HepG2 (cell line): ENCODE data around the gene FIBCD1. TPM values are rescaled to one million over a fixed set of nuclear protein-coding genes. Genes with fewer than 3 reads are reported as not detected.

Source experiments
- ATAC-seq: fragments of 200-7000 bp; cut with Tn5 transposase; 3 replicates; pipeline ENCODE4 v1.9.1; 2020; ENCODE audit warnings: mild to moderate bottlenecking, moderate library complexity
- BruUV-seq: library from RNA; stranded (reverse); fragments of 400-500 nt; replicated peaks from 2 replicates; lab custom pipeline; 2021; lab: Mats Ljungman, UMichigan
- CTCF ChIA-PET: fragments of 300-600 bp; formaldehyde crosslinking; extraction: SDS; loops from one replicate; lab custom pipeline; 2021; ENCODE audit warnings: low total read pairs, inconsistent platforms, low intra/inter-chr PET ratio; lab: Yijun Ruan, JAX
- POLR2A ChIA-PET: fragments of 350-600 bp; sonication (Branson Sonifier 250); formaldehyde crosslinking; loops from one replicate; lab custom pipeline; 2020; ENCODE audit warnings: antibody characterized with exemption, inconsistent platforms; lab: Yijun Ruan, JAX
- DNase-seq: peaks from one replicate; pipeline ENCODE4 v3.0.0-alpha.2; 2015; ENCODE audit warnings: low spot score
- FAIRE-seq: peaks from 3 replicates; lab custom pipeline; 2011; peaks lifted over from hg19 to GRCh38; lab: Jason Lieb, UNC
- H2AFZ ChIP-seq: one replicate; pipeline ENCODE4 v1.6.1; 2011; ENCODE audit warnings: low read length, inconsistent platforms
- H3K27ac ChIP-seq: fragments of 300-600 bp; 3 replicates; pipeline ENCODE4 v1.8.0; 2011; ENCODE audit warnings: mixed run types, mild to moderate bottlenecking, mixed read lengths, low read length, inconsistent platforms; ENCODE audit not compliant: insufficient read depth; ENCODE audit errors: extremely low read length
- H3K27me3 ChIP-seq, 2 experiments: fragments of 200-600 bp in 1 of 2; 2 replicates in 1 of 2; 3 replicates in 1 of 2; pipeline versions ENCODE4 v1.6.0 to v1.8.0; 2011; ENCODE audit warnings: low read length in 2 of 2, mild to moderate bottlenecking in 2 of 2, moderate library complexity in 2 of 2, inconsistent platforms in 1 of 2; ENCODE audit not compliant: insufficient read depth in 2 of 2, control insufficient read depth in 1 of 2
- H3K36me3 ChIP-seq, 2 experiments: fragments of 200-600 bp in 1 of 2; replicated peaks in 1 of 2; 2 replicates in 1 of 2; 3 replicates in 1 of 2; pipeline versions ENCODE4 v1.5.1 to v1.8.0; 2011; ENCODE audit warnings: low read length in 2 of 2, inconsistent platforms in 1 of 2; ENCODE audit not compliant: insufficient read depth in 2 of 2, control insufficient read depth in 1 of 2
- H3K4me1 ChIP-seq: 2 replicates; pipeline ENCODE4 v1.5.1; 2012; ENCODE audit warnings: low read length, inconsistent platforms; ENCODE audit not compliant: insufficient read depth
- H3K4me2 ChIP-seq: 2 replicates; pipeline ENCODE4 v1.6.0; 2011; ENCODE audit warnings: low read depth, low read length, inconsistent platforms
- H3K4me3 ChIP-seq, 3 experiments: fragments of 200-600 bp in 1 of 3; sonication (generic), shearing (Covaris generic) in 1 of 3; replicated peaks in 1 of 3; 2 replicates each; pipeline ENCODE4 v1.5.1; 2011 to 2016; ENCODE audit warnings: low read length in 3 of 3, inconsistent platforms in 2 of 3, low read depth in 2 of 3, mild to moderate bottlenecking in 2 of 3, control low read depth in 1 of 3, mixed read lengths in 1 of 3; ENCODE audit not compliant: insufficient read depth in 1 of 3
- H3K79me2 ChIP-seq: one replicate; pipeline ENCODE4 v1.6.1; 2011; ENCODE audit warnings: low read length, inconsistent platforms; ENCODE audit not compliant: insufficient read depth
- H3K9ac ChIP-seq: 2 replicates; pipeline ENCODE4 v1.6.0; 2011; ENCODE audit warnings: mild to moderate bottlenecking, low read depth, low read length, inconsistent platforms; ENCODE audit not compliant: insufficient read depth
- H3K9me3 ChIP-seq: 2 replicates; pipeline ENCODE4 v1.5.1; 2012; ENCODE audit warnings: mild to moderate bottlenecking, low read length
- H4K20me1 ChIP-seq: 2 replicates; pipeline ENCODE4 v1.6.0; 2011; ENCODE audit warnings: inconsistent platforms, mild to moderate bottlenecking, low read length, moderate library complexity; ENCODE audit not compliant: insufficient read depth
- ETV6 ChIP-seq: sonication (generic); formaldehyde crosslinking; conservative IDR thresholded peaks from 2 replicates; pipeline ENCODE4 v1.4.0; 2020; ENCODE audit warnings: missing genetic modification reagents
- ISX ChIP-seq: sonication (generic); formaldehyde crosslinking; conservative IDR thresholded peaks from 2 replicates; pipeline ENCODE4 v1.5.0; 2020; ENCODE audit warnings: missing genetic modification reagents
- KLF11 ChIP-seq: IDR thresholded peaks from 2 replicates; pipeline ENCODE4 v1.6.1; 2016; ENCODE audit warnings: missing compliant biosample characterization
- NR2F6 ChIP-seq, 2 experiments: IDR thresholded peaks; 2 replicates each; pipeline ENCODE4 v1.6.1; 2016; ENCODE audit warnings: antibody characterized with exemption in 1 of 2, mild to moderate bottlenecking in 1 of 2
- ZNF558 ChIP-seq: sonication (generic); formaldehyde crosslinking; IDR thresholded peaks from 2 replicates; pipeline ENCODE4 v1.9.0; 2022; ENCODE audit warnings: mild to moderate bottlenecking, missing genetic modification reagents, borderline replicate concordance
- WGBS: methylation state at CpG from one replicate; pipeline ENCODE4 v1.1.6; 2017; ENCODE audit warnings: low lambda C conversion rate; 5-methylcytosine and 5-hydroxymethylcytosine counted together
- in situ Hi-C: cut with HindIII; loops from 2 replicates; pipeline ENCODE4 v1.10.0; 2017; ENCODE audit warnings: low pct_unique_long_range_greater_than_20kb; ENCODE audit not compliant: extremely low pct_ligation_motif_present
- intact Hi-C: fragments of 100-400 bp; cut with micrococcal nuclease; formaldehyde crosslinking; loops from one replicate; pipeline ENCODE4 v1.10.0; 2022; ENCODE audit not compliant: unreplicated experiment
- polyA plus RNA-seq, 8 experiments: library from polyadenylated mRNA; depleted of rRNA in 3 of 8; stranded (reverse) in 7 of 8; unstranded in 1 of 8; fragments of >200 nt; fragmentation: Illumina TruSeq in 4 of 8; extraction: Trizol in 4 of 8; gene quantifications; 2 replicates each; pipeline versions ENCODE4 v1.2.1 to v1.2.3, GENCODE V29; 2011 to 2016; ENCODE audit warnings: low read depth in 4 of 8, missing spikeins in 1 of 8, mixed read lengths in 1 of 8; ENCODE audit not compliant: insufficient read depth in 1 of 8
- total RNA-seq, 5 experiments: library from RNA; depleted of rRNA; stranded (reverse); fragments of >200 nt; fragmentation: Illumina TruSeq; extraction: Trizol; gene quantifications; 2 replicates each; pipeline ENCODE4 v1.2.3, GENCODE V29; 2016; ENCODE audit warnings: low read depth in 1 of 5
- TF ChIP-seq, protein P1 (sequence below): sonication (generic); formaldehyde crosslinking; IDR thresholded peaks from 2 replicates; pipeline ENCODE4 v1.5.1; 2020; ENCODE audit warnings: mild to moderate bottlenecking, missing genetic modification reagents

The FIBCD1 gene
- total and polyA plus RNA-seq, 2 of the 13 experiments (the other 11 are each of a cell fraction or from before 2014, with no cell fraction given), result 0.55 to 0.89 TPM

DNA sequence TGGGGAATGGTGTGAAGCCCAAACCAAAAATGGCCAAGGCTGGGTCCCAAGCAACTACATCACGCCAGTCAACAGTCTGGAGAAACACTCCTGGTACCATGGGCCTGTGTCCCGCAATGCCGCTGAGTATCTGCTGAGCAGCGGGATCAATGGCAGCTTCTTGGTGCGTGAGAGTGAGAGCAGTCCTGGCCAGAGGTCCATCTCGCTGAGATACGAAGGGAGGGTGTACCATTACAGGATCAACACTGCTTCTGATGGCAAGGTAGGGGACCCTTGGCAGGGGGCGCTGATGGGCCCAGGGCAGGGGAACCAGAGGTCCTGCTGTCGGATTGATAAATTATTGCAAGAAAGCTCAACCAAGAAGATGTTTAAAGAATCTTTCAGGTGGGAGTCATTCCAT, 84.2 kb downstream of the FIBCD1 start:
- H3K36me3 ChIP-seq, result peaks cover 16 to 69% of the 10 kb centered on the region in 2 experiments
- no peaks in the 10 kb centered on the region for H3K4me1 ChIP-seq
- POLR2A ChIA-PET, result no interaction called here
- no peak for DNase-seq
- H2AFZ ChIP-seq, result no peak overlapping the region
- H3K27me3 ChIP-seq, result no peaks in the 10 kb centered on the region
- WGBS, result 97% methylated on average over 7 of the region's 9 CpGs
- no TSS peak for BruUV-seq
- no peak for FAIRE-seq
- no peak overlapping the region for H3K4me3 ChIP-seq
- in situ Hi-C loops, result no loop called here
- H4K20me1 ChIP-seq, result peaks cover 4% of the 10 kb centered on the region; the same call in 1 of the 2 replicates
- no peak for TF ChIP-seq ETV6 (CRISPR knock-in tag)
- TF ChIP-seq, protein P1, sequence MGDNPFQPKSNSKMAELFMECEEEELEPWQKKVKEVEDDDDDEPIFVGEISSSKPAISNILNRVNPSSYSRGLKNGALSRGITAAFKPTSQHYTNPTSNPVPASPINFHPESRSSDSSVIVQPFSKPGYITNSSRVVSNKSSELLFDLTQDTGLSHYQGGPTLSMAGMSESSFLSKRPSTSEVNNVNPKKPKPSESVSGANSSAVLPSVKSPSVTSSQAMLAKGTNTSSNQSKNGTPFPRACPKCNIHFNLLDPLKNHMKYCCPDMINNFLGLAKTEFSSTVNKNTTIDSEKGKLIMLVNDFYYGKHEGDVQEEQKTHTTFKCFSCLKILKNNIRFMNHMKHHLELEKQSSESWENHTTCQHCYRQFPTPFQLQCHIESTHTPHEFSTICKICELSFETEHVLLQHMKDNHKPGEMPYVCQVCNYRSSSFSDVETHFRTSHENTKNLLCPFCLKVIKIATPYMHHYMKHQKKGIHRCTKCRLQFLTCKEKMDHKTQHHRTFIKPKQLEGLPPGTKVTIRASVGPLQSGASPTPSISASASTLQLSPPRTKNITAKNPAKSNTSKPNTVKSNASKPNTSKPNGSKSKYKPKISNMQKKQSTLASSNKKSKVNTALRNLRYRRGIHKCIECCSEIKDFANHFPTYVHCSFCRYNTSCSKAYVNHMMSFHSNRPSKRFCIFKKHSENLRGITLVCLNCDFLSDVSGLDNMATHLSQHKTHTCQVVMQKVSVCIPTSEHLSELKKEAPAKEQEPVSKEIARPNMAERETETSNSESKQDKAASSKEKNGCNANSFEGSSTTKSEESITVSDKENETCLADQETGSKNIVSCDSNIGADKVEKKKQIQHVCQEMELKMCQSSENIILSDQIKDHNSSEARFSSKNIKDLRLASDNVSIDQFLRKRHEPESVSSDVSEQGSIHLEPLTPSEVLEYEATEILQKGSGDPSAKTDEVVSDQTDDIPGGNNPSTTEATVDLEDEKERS (CRISPR knock-in tag), result no peak
- no peak for TF ChIP-seq NR2F6 (IDR thresholded peaks at IDR 0.05)
- no peak for TF ChIP-seq NR2F6 (CRISPR knock-in tag; IDR thresholded peaks at IDR 0.05)
- TF ChIP-seq ISX (CRISPR knock-in tag), result no peak
- no peak for TF ChIP-seq KLF11 (CRISPR knock-in tag)
- TF ChIP-seq ZNF558 (CRISPR knock-in tag), result no peak
- no peak overlapping the region for H3K9ac ChIP-seq
- intact Hi-C loops, result no loop called here
- no peak overlapping the region for H3K4me2 ChIP-seq
- no peak overlapping the region for H3K27ac ChIP-seq
- no peaks in the 10 kb centered on the region for H3K9me3 ChIP-seq
- peaks cover 17% of the 10 kb centered on the region for H3K79me2 ChIP-seq
- CTCF ChIA-PET, result no interaction called here
- ATAC-seq, result no peak
